Effector memory CD4-positive, alpha-beta T cell (primary cell): Measurements from ENCODE around the gene AGAP2.

ENCODE experiments used
- DNase-seq, 3 donors: peaks; one replicate each; pipeline ENCODE4 v3.0.0-alpha.2; 2020
- H3K27ac ChIP-seq: 2 replicates; pipeline ENCODE4 v1.7.0; 2013; ENCODE audit warnings: mild to moderate bottlenecking, low read length, moderate library complexity; ENCODE audit not compliant: insufficient read depth, poor library complexity, severe bottlenecking
- H3K27me3 ChIP-seq: replicated peaks from 2 replicates; pipeline ENCODE4 v1.7.0; 2013; ENCODE audit warnings: mild to moderate bottlenecking, low read length; ENCODE audit not compliant: insufficient read depth, control insufficient read depth, poor library complexity, severe bottlenecking
- H3K36me3 ChIP-seq: 2 replicates; pipeline ENCODE4 v1.7.0; 2013; ENCODE audit warnings: mild to moderate bottlenecking, low read length, moderate library complexity; ENCODE audit not compliant: control insufficient read depth, insufficient read depth
- H3K4me1 ChIP-seq: 2 replicates; pipeline ENCODE4 v1.7.0; 2013; ENCODE audit warnings: low read length, mild to moderate bottlenecking; ENCODE audit not compliant: control insufficient read depth, insufficient read depth, poor library complexity, severe bottlenecking
- H3K4me3 ChIP-seq: 2 replicates; pipeline ENCODE4 v1.7.0; 2013; ENCODE audit warnings: low read length, low read depth, mild to moderate bottlenecking; ENCODE audit not compliant: insufficient read depth, poor library complexity, severe bottlenecking
- H3K9me3 ChIP-seq: 2 replicates; pipeline ENCODE4 v1.7.0; 2013; ENCODE audit warnings: mild to moderate bottlenecking, low read length, moderate library complexity; ENCODE audit not compliant: control insufficient read depth
- total RNA-seq, 3 donors: gene quantifications; one replicate each; lab custom pipeline; 2026; lab: John Stamatoyannopoulos, UW

The AGAP2 gene
- 140 to 162 (median 144) reads per million in 3 donors for total RNA-seq

DNA sequence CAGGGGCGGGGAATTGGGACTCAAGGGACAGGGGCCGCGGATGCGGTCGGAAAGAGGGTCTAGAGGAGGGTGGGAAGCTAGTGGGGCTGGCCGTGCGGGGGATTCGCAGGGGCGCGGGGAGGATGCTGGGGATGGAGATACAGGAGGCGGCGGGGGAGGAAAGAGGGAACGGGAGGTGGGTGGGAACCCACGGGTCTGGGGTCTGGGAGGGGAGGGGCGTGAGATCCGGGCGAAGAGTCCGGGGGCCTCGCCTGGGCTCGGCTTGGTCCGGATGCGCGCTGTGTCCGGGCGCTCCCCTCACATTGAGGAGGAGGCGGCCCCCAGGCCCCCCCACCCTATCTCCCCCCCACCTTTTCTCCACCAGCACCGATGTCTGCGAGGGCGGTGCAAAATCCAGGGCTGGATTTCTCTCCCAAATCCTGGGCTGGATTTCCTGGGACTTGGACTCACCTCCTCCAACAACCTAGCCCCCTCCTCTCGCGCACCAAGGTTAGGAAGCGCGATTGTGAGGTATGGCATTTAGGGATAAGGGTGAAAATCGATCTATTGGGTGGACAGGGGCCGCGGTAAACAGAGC lies at the start of gene AGAP2:
TSS of gene AGAP2 (minus strand) at position 82 of the 577 bp plus-strand sequence. CDS start 496 bp downstream, outside the sequence.
- H3K36me3 ChIP-seq, result peaks cover 52% of the 10 kb centered on the region
- H3K9me3 ChIP-seq, result no peaks in the 10 kb centered on the region
- peaks cover 40% of the 10 kb centered on the region for H3K4me1 ChIP-seq
- no peak for DNase-seq
- no peaks in the 10 kb centered on the region for H3K27me3 ChIP-seq
- no peak within 1 kb of the TSS for H3K4me3 ChIP-seq
- peak within 1 kb of the TSS; percentile 94 for H3K27ac ChIP-seq

DNA sequence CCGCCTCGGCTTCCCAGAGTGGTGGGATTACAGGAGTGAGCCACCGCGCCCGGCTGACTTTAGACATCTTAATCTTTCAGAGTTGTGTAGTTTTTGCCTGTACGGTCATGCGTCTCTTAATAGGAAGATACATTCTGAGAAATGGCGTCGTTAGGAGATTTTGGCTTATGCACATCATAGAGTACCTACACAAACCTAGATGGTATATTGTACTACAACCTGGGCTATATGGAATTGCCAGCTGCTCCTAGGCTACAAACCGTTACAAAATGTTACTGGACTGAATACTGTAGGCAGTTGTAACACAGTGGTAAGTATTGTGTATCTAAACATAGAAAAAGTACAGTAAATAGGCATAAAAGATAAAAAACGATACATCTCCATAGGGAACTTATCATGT lies 45.3 kb upstream of the AGAP2 start:
- DNase-seq, result no peak
- no peak overlapping the region for H3K4me3 ChIP-seq
- peaks cover 27% of the 10 kb centered on the region for H3K36me3 ChIP-seq
- no peaks in the 10 kb centered on the region for H3K27me3 ChIP-seq
- no peaks in the 10 kb centered on the region for H3K9me3 ChIP-seq
- no peak overlapping the region for H3K27ac ChIP-seq
- peaks cover 36% of the 10 kb centered on the region for H3K4me1 ChIP-seq

DNA sequence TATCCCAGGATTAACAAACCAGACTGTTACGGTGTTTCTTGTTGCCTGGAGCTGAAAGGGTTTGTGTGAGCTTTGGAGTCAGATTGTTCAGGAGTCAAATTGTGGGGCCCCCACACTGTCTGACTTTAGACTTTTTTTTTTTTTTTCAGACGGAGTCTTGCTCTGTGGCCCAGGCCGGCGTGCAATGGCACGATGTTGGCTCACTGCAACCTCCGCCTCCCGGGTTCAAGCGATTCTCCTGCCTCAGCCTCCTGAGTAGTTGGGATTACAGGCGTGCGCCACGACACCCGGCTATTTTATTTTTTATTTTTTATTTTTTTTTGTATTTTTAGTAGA lies 44.9 kb upstream of the AGAP2 start:
- H3K9me3 ChIP-seq, result no peaks in the 10 kb centered on the region
- no peak overlapping the region for H3K27ac ChIP-seq
- H3K27me3 ChIP-seq, result no peaks in the 10 kb centered on the region
- H3K4me3 ChIP-seq, result peak overlapping the region; percentile 91
- H3K36me3 ChIP-seq, result peaks cover 23% of the 10 kb centered on the region
- no peak for DNase-seq
- H3K4me1 ChIP-seq, result peaks cover 36% of the 10 kb centered on the region

DNA sequence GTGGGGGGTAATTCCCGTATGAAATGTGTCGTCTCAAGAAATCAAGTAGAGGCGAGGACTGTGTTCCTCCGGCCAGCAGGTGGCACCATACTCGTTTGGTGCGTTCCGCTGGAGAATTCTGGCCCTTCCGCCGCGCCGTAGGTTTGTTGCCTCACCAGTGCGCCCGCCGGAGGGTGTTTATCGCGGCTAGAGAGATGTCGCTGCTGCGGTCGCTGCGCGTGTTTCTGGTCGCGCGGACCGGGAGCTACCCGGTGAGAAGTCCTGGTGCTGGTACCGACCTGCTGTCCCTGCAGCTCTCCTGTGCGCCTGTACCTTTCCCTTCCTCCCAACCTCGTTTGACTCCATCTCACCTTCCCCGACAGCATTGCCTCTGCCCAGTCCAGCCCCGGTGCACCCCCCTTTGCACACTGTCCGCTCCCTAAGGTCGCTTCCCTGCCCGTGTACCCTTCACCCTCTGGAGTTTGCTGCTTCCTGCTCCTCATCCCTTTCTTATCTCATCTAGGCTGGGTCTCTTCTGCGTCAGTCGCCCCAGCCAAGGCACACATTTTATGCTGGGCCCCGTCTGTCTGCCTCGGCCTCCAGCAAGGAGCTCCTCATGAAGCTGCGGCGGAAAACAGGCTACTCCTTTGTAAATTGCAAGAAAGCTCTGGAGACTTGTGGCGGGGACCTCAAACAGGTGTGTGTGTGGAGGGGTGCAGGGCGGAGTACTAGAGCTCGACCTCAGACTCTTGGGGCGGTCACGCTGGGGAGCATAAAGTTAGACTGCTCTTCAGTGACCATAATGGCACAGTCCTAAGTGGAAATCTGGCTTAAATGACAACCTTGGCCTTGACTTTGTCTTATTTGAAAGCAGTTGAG lies 44.3 kb upstream of the AGAP2 start, which contains the start of gene TSFM:
TSS of gene TSFM (plus strand) at position 180 of the 858 bp plus-strand sequence. CDS start at position 195, 15 bp downstream.
- Histone ChIP-seq H3K4me1 (peaks cover 39% of the 10 kb centered on the region), H3K4me3 (peak within 1 kb of the TSS; percentile 91), H3K36me3 (peaks cover 22% of the 10 kb centered on the region), H3K27me3 (no peaks in the 10 kb centered on the region), H3K9me3 (no peaks in the 10 kb centered on the region), H3K27ac (peak within 1 kb of the TSS; percentile 79)
- peak; percentile 90 to 94 (median 90) for DNase-seq

DNA sequence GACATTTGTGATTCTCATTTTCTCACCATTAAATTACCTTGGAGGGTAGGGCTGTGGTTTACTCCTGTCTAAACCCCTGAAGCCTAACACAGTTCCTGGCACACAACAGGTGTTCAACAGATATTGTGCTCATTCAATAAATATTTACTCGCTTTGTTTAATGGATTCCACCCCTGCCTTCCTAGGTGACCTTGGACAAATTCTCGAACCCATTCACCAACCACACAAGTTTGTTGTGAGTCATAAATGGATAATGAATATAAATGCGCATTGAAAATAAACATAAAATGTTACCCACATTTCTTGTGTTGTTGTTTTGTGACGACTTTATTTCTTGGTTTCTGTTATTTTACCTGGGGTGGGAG lies 43.7 kb upstream of the AGAP2 start:
- H3K4me3 ChIP-seq, result peak overlapping the region; percentile 91
- peak overlapping the region; percentile 79 for H3K27ac ChIP-seq
- H3K9me3 ChIP-seq, result no peaks in the 10 kb centered on the region

DNA sequence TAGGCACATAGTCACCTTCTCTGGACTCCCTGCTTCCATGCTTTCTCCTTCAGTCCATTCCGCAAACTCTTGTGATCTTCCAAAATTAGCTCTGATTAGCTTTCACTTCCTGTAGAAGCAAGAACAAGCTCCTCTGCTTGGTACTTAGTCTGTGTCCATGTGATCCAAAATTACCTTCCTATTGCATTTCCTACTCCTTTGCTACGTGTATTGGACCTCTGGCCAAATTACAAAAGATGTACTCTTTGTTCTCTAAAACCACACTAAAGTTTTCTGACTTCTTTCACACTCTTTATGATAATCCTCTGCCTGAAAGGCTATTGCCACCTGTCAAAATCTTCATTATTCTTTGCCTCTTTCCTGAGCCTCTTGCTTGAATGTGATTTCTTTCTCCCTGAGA lies 43.3 kb upstream of the AGAP2 start:
- Histone ChIP-seq H3K27ac (peak overlapping the region; percentile 79), H3K36me3 (peaks cover 13% of the 10 kb centered on the region), H3K4me3 (peak overlapping the region; percentile 12), H3K4me1 (peaks cover 39% of the 10 kb centered on the region), H3K9me3 (no peaks in the 10 kb centered on the region), H3K27me3 (no peaks in the 10 kb centered on the region)
- no peak for DNase-seq

More for the DNA sequence above, 43.7 kb upstream of the AGAP2 start:
- DNase-seq, result no peak
- H3K27me3 ChIP-seq, result no peaks in the 10 kb centered on the region
- peaks cover 18% of the 10 kb centered on the region for H3K36me3 ChIP-seq
- peaks cover 39% of the 10 kb centered on the region for H3K4me1 ChIP-seq

DNA sequence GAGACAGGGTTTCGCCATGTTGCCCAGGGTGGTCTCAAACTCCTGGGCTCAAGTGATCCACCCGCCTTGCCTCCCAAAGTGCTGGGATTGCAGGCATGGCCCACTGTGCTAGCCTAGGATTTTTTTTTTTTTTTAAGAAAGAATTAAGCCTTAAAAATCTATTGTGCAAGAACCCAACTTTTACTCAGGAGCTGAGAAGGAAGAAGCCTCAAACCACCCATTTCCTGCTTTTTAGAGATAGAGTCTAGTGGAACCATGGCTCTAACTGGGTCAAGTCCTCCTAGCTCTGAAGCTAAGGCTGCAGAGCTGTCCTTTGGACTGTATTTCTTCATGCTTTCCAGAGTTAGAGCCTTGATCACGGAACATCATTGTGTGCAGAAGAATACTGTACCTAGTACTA lies 42.7 kb upstream of the AGAP2 start:
- Histone ChIP-seq H3K4me1 (peaks cover 39% of the 10 kb centered on the region), H3K27me3 (no peaks in the 10 kb centered on the region), H3K36me3 (peaks cover 8% of the 10 kb centered on the region), H3K4me3 (no peak overlapping the region), H3K9me3 (no peaks in the 10 kb centered on the region), H3K27ac (peak overlapping the region; percentile 79)
- DNase-seq, result no peak

DNA sequence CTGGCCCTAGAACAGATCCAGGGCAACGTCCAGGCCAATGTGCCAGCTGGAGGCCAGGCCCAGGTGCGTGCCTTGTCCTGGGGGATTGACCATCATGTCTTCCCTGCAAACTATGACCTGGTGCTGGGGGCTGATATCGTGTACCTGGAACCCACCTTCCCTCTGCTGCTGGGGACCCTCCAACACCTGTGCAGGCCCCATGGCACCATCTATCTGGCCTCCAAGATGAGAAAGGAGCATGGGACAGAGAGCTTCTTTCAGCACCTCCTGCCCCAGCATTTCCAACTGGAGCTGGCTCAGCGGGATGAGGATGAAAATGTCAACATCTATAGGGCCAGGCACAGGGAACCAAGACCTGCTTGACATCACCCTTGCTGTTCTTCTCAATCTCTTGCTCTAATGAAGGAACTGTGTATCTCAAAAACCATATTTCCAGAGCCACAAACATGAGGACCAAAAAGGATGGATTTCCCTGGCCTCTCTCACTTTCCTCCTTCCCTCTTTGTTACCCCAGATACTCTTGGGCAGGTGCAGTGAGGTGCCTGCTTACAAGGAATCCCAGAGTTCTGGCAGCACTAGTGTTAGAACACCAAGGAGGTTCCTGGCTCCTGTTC lies 41.8 kb upstream of the AGAP2 start:
- peaks cover 39% of the 10 kb centered on the region for H3K4me1 ChIP-seq
- no peaks in the 10 kb centered on the region for H3K9me3 ChIP-seq
- H3K27ac ChIP-seq, result peak overlapping the region; percentile 61
- no peaks in the 10 kb centered on the region for H3K36me3 ChIP-seq
- DNase-seq, result no peak
- H3K4me3 ChIP-seq, result no peak overlapping the region
- H3K27me3 ChIP-seq, result no peaks in the 10 kb centered on the region

DNA sequence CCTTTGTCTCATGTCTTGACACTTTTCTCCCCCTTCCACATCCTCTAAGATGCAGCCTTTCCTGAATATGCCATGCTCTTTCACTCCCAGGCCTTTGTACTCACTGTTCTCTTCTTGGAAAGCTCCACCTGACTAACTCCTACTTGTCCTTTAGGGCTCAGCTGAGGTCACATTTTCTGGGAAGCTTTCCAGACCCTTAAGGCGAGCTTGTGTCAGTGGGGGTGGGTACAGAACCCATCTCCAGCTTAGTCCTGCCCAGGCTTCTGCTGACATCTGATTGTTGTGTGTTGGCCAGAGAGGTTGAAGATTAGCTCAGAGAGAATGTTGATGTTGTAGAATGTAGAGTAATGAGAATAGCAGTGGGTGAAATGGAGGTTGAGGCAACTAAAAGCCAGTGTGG lies 41.2 kb upstream of the AGAP2 start:
- no peaks in the 10 kb centered on the region for H3K27me3 ChIP-seq

DNA sequence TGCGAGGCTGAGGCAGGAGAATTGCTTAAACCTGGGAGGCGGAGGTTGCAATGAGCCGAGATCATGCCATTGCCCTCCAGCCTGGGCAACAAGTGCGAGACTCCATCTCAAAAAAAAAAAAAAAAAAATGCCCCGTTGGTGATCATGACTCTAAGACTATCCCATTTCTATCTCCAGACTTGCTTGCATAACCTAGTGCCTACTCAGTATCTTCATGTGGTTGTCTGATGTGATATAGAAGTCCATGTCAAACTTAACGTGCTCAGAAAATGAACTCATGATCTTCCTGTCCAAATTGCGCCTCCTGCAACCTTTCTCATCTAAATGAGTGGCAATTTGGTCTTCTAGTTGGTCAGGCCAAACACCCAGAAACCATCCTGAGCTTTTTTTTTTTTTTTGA lies 39.4 kb upstream of the AGAP2 start:
- no peak for DNase-seq
- H3K4me1 ChIP-seq, result peaks cover 30% of the 10 kb centered on the region
- H3K36me3 ChIP-seq, result no peaks in the 10 kb centered on the region
- no peak overlapping the region for H3K27ac ChIP-seq
- H3K27me3 ChIP-seq, result no peaks in the 10 kb centered on the region
- no peak overlapping the region for H3K4me3 ChIP-seq
- no peaks in the 10 kb centered on the region for H3K9me3 ChIP-seq

More for the DNA sequence above, 41.2 kb upstream of the AGAP2 start:
- Histone ChIP-seq H3K9me3 (no peaks in the 10 kb centered on the region), H3K4me3 (no peak overlapping the region), H3K36me3 (no peaks in the 10 kb centered on the region), H3K4me1 (peaks cover 39% of the 10 kb centered on the region), H3K27ac (peak overlapping the region; percentile 61)
- DNase-seq, result no peak
